CD4-positive, alpha-beta memory T cell (primary cell): ENCODE results near the gene TCN1. TPM values are rescaled to one million over a fixed set of nuclear protein-coding genes. Genes with fewer than 3 reads are reported as not detected.
"Not testable (repeated sequence)": the region's sequence is repeated elsewhere in the genome, so short reads cannot be mapped to it uniquely, and the experiment has no call there.

Experiments used
- CTCF ChIA-PET: fragments of 350-600 bp; sonication (Branson Sonifier 250); formaldehyde crosslinking; loops from one replicate; lab custom pipeline; 2021; ENCODE audit warnings: inconsistent platforms; ENCODE audit not compliant: partially characterized antibody; lab: Charles Lee
- POLR2A ChIA-PET: fragments of 350-600 bp; sonication (Branson Sonifier 250); formaldehyde crosslinking; loops from one replicate; lab custom pipeline; 2021; ENCODE audit not compliant: partially characterized antibody; lab: Charles Lee
- DNase-seq, 5 donors: peaks; one replicate each; pipeline versions ENCODE4 v3.0.0 to v3.0.0-alpha.2; 2020 to 2022; ENCODE audit warnings: mixed read lengths in 1 of 5
- H3K27ac ChIP-seq: one replicate; pipeline ENCODE4 v1.7.0; 2013; ENCODE audit warnings: low read depth, low read length
- H3K27me3 ChIP-seq: 2 replicates; pipeline ENCODE4 v1.7.0; 2013; ENCODE audit warnings: mild to moderate bottlenecking, low read length, moderate library complexity; ENCODE audit not compliant: insufficient read depth
- H3K36me3 ChIP-seq: 2 replicates; pipeline ENCODE4 v1.7.0; 2013; ENCODE audit warnings: mild to moderate bottlenecking, low read length, moderate library complexity; ENCODE audit not compliant: insufficient read depth
- H3K4me1 ChIP-seq: 2 replicates; pipeline ENCODE4 v1.7.0; 2013; ENCODE audit warnings: mild to moderate bottlenecking, low read length, moderate library complexity; ENCODE audit not compliant: insufficient read depth
- H3K4me3 ChIP-seq, 2 donors: one replicate each; pipeline ENCODE4 v1.7.0; 2013; ENCODE audit warnings: low read length in 2 of 2, mild to moderate bottlenecking in 1 of 2
- H3K9me3 ChIP-seq, 2 donors: one replicate each; pipeline ENCODE4 v1.7.0; 2013; ENCODE audit warnings: low read length in 2 of 2, control low read depth in 1 of 2; ENCODE audit not compliant: control insufficient read depth in 1 of 2
- H3K27ac Mint-ChIP-seq, 7 donors: one replicate each; pipeline ENCODE4 v1.8.0; 2020 to 2021; ENCODE audit warnings: mixed read lengths in 7 of 7, mild to moderate bottlenecking in 6 of 7, inconsistent platforms in 3 of 7, moderate library complexity in 3 of 7
- H3K27me3 Mint-ChIP-seq, 2 donors: one replicate each; pipeline ENCODE4 v1.8.0; 2020 to 2021; ENCODE audit warnings: mixed read lengths in 2 of 2
- H3K36me3 Mint-ChIP-seq, 2 donors: one replicate each; pipeline ENCODE4 v1.8.0; 2020 to 2021; ENCODE audit warnings: mixed read lengths in 2 of 2, inconsistent platforms in 1 of 2, mild to moderate bottlenecking in 1 of 2
- H3K4me1 Mint-ChIP-seq, 4 donors: one replicate each; pipeline ENCODE4 v1.8.0; 2020 to 2021; ENCODE audit warnings: mixed read lengths in 4 of 4, mild to moderate bottlenecking in 1 of 4
- H3K4me3 Mint-ChIP-seq, 8 donors: one replicate each; pipeline ENCODE4 v1.8.0; 2020 to 2021; ENCODE audit warnings: mixed read lengths in 8 of 8, mild to moderate bottlenecking in 7 of 8, moderate library complexity in 6 of 8, inconsistent platforms in 3 of 8
- H3K9me3 Mint-ChIP-seq, 8 donors: one replicate each; pipeline ENCODE4 v1.8.0; 2020 to 2021; ENCODE audit warnings: mixed read lengths in 8 of 8, mild to moderate bottlenecking in 5 of 8, inconsistent platforms in 3 of 8, moderate library complexity in 1 of 8
- intact Hi-C: fragments of 100-400 bp; cut with micrococcal nuclease; formaldehyde crosslinking; loops from one replicate; pipeline ENCODE4 v1.15.1; 2023
- polyA plus RNA-seq, 2 donors: library from polyadenylated mRNA; unstranded; fragments of 300-500 nt; fragmentation: Illumina TruSeq; gene quantifications; one replicate each; pipeline ENCODE4 v1.2.3, GENCODE V29; 2021
- total RNA-seq, 2 experiments: library from RNA; stranded (reverse); gene quantifications; one replicate each; pipeline ENCODE4 v1.2.3, GENCODE V29; 2021

The TCN1 gene, protein sequence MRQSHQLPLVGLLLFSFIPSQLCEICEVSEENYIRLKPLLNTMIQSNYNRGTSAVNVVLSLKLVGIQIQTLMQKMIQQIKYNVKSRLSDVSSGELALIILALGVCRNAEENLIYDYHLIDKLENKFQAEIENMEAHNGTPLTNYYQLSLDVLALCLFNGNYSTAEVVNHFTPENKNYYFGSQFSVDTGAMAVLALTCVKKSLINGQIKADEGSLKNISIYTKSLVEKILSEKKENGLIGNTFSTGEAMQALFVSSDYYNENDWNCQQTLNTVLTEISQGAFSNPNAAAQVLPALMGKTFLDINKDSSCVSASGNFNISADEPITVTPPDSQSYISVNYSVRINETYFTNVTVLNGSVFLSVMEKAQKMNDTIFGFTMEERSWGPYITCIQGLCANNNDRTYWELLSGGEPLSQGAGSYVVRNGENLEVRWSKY
- total RNA-seq, result under 1 TPM; 0.38 to 0.42 TPM
- polyA plus RNA-seq, result not detected

DNA sequence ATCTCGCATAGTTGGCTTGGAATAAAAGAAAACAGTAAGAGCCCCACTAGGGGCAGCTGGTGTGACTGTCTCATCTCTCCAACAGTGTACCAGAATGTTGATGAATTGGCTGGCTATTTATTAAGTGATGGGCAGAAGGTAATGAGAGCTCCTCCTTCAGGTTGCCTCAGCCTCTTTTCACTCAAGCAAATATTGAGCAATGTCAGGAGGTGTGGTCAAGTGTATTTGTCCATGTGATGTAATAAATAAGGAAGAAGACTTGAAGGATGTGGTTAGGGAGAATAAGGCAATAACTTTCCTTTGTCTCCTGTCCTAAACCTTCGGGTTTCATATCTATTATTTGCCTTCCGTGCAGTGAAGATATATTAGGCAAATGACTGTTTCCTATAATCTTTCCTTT lies at the start of gene TCN1:
Gene TCN1, minus strand, starts transcription at position 91 of the 400 bp plus-strand sequence. Its CDS starts 17 bp downstream, at position 74.
- H3K27ac ChIP-seq, result no peak within 1 kb of the TSS

DNA sequence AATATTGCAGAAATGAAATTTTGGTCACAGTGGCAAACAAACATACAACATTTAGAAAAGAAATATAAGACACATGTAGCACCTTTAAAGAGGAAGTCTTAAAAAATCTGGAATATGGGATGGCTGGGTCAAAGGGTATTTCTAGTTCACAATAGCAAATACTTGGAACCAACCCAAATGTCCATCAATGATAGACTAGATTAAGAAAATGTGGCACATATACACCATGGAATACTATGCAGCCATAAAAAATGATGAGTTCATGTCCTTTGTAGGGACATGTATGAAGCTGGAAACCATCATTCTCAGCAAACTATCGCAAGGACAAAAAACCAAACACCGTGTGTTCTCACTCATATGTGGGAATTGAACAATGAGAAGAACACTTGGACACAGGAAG lies 37.3 kb upstream of the TCN1 start:
- H3K4me3 Mint-ChIP-seq, H3K27me3 Mint-ChIP-seq, DNase-seq, H3K36me3 ChIP-seq, H3K4me1 ChIP-seq, intact Hi-C loops, POLR2A ChIA-PET, H3K36me3 Mint-ChIP-seq, H3K27ac Mint-ChIP-seq, H3K9me3 Mint-ChIP-seq, H3K4me3 ChIP-seq, H3K27me3 ChIP-seq, H3K9me3 ChIP-seq, CTCF ChIA-PET, H3K4me1 Mint-ChIP-seq, H3K27ac ChIP-seq: not testable (repeated sequence)

More for the DNA sequence above, at the start of gene TCN1:
- Mint-ChIP-seq H3K4me1 (no peaks in the 10 kb centered on the region), H3K27ac (no peak within 1 kb of the TSS), H3K4me3 (no peak within 1 kb of the TSS), H3K36me3 (no peaks in the 10 kb centered on the region), H3K27me3 (peaks cover 0 to 4% of the 10 kb centered on the region in 2 donors), H3K9me3 (peaks cover 0 to 9% (median 3%) of the 10 kb centered on the region in 8 donors)
- Histone ChIP-seq H3K4me1 (no peaks in the 10 kb centered on the region), H3K9me3 (no peaks in the 10 kb centered on the region), H3K27me3 (no peaks in the 10 kb centered on the region), H3K36me3 (no peaks in the 10 kb centered on the region), H3K4me3 (no peak within 1 kb of the TSS)
- intact Hi-C loops, result no loop called here
- no peak for DNase-seq
- POLR2A ChIA-PET, result no interaction called here
- CTCF ChIA-PET, result no interaction called here

GRCh38 chr11:59901306-59901705 lies 35.0 kb upstream of the TCN1 start:
- peaks cover 2% of the 10 kb centered on the region in 2 donors for H3K27me3 Mint-ChIP-seq
- ChIA-PET CTCF (no interaction called here), POLR2A (no interaction called here)
- Histone ChIP-seq H3K9me3 (no peaks in the 10 kb centered on the region), H3K27me3 (no peaks in the 10 kb centered on the region), H3K4me3 (no peak overlapping the region), H3K4me1 (no peaks in the 10 kb centered on the region), H3K27ac (no peak overlapping the region), H3K36me3 (no peaks in the 10 kb centered on the region)
- no peaks in the 10 kb centered on the region for H3K36me3 Mint-ChIP-seq
- intact Hi-C loops, result no loop called here
- H3K4me3 Mint-ChIP-seq, result no peak overlapping the region
- H3K27ac Mint-ChIP-seq, result no peak overlapping the region
- peaks cover 0 to 3% (median 0%) of the 10 kb centered on the region in 4 donors for H3K4me1 Mint-ChIP-seq
- peaks cover 0 to 6% (median 1%) of the 10 kb centered on the region in 8 donors for H3K9me3 Mint-ChIP-seq
- no peak for DNase-seq

- Mint-ChIP-seq H3K9me3 (peaks cover 0 to 4% (median under 1%) of the 10 kb centered on the region in 8 donors), H3K4me3 (no peak overlapping the region), H3K36me3 (no peaks in the 10 kb centered on the region), H3K27ac (no peak overlapping the region), H3K4me1 (peaks cover 0 to 3% (median 0%) of the 10 kb centered on the region in 4 donors), H3K27me3 (peaks cover 2 to 4% of the 10 kb centered on the region in 2 donors)
- Histone ChIP-seq H3K4me1 (no peaks in the 10 kb centered on the region), H3K9me3 (no peaks in the 10 kb centered on the region), H3K27ac (no peak overlapping the region), H3K36me3 (no peaks in the 10 kb centered on the region), H3K4me3 (no peak overlapping the region), H3K27me3 (no peaks in the 10 kb centered on the region)
- POLR2A ChIA-PET, result no interaction called here
- intact Hi-C loops, result no loop called here
- DNase-seq, result no peak
- CTCF ChIA-PET, result no interaction called here
These were observed 34.3 kb upstream of the TCN1 start for GRCh38 chr11:59900366-59901126.

- Mint-ChIP-seq H3K4me1 (peaks cover 0 to 3% (median 0%) of the 10 kb centered on the region in 4 donors), H3K27ac (no peak overlapping the region), H3K27me3 (peaks cover 2 to 6% of the 10 kb centered on the region in 2 donors), H3K4me3 (no peak overlapping the region), H3K9me3 (peaks cover 0 to 2% (median 0%) of the 10 kb centered on the region in 8 donors), H3K36me3 (no peaks in the 10 kb centered on the region)
- POLR2A ChIA-PET, result no interaction called here
- Histone ChIP-seq H3K4me3 (no peak overlapping the region), H3K4me1 (no peaks in the 10 kb centered on the region), H3K27me3 (no peaks in the 10 kb centered on the region), H3K36me3 (no peaks in the 10 kb centered on the region), H3K9me3 (no peaks in the 10 kb centered on the region), H3K27ac (no peak overlapping the region)
- no peak for DNase-seq
- intact Hi-C loops, result no loop called here
- CTCF ChIA-PET, result no interaction called here
These were observed 33.2 kb upstream of the TCN1 start for GRCh38 chr11:59899532-59899931.

DNA sequence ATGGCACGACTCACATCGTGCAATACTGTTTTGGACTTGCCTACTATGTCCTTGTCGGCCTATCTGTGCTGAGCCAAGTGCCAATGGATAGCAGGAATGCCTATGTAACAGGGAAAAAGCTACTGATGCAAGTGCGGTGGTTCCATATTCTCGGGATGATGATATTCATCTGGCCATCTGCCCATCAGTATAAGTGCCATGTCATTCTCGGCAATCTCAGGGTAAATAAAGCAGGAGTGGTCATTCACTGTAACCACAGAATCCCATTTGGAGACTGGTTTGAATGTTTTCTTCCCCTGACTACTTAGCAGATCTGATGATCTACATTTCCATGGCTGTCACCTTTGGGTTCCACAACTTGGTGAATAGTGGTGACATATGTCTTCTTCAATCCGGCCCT lies 32.4 kb upstream of the TCN1 start:
- intact Hi-C loops, result no loop called here
- Mint-ChIP-seq H3K4me3 (no peak overlapping the region), H3K4me1 (peaks cover 0 to 3% (median 0%) of the 10 kb centered on the region in 4 donors), H3K27ac (no peak overlapping the region), H3K36me3 (no peaks in the 10 kb centered on the region), H3K27me3 (peaks cover 2 to 6% of the 10 kb centered on the region in 2 donors), H3K9me3 (peaks cover 0 to 2% (median 0%) of the 10 kb centered on the region in 8 donors)
- Histone ChIP-seq H3K27me3 (no peaks in the 10 kb centered on the region), H3K4me3 (no peak overlapping the region), H3K9me3 (no peaks in the 10 kb centered on the region), H3K27ac (no peak overlapping the region), H3K36me3 (no peaks in the 10 kb centered on the region), H3K4me1 (no peaks in the 10 kb centered on the region)
- ChIA-PET POLR2A (no interaction called here), CTCF (no interaction called here)
- no peak for DNase-seq

GRCh38 chr11:59898046-59898445 lies 31.8 kb upstream of the TCN1 start:
- no peaks in the 10 kb centered on the region for H3K36me3 Mint-ChIP-seq

More at GRCh38 chr11:59898046-59898445, 31.8 kb upstream of the TCN1 start:
- POLR2A ChIA-PET, result no interaction called here
- H3K9me3 Mint-ChIP-seq, result peaks cover 0 to 2% (median 0%) of the 10 kb centered on the region in 8 donors
- CTCF ChIA-PET, result no interaction called here
- peaks cover 0 to 3% (median 0%) of the 10 kb centered on the region in 4 donors for H3K4me1 Mint-ChIP-seq
- H3K4me3 Mint-ChIP-seq, result no peak overlapping the region
- Histone ChIP-seq H3K36me3 (no peaks in the 10 kb centered on the region), H3K9me3 (no peaks in the 10 kb centered on the region), H3K4me1 (no peaks in the 10 kb centered on the region), H3K27me3 (no peaks in the 10 kb centered on the region), H3K27ac (no peak overlapping the region), H3K4me3 (no peak overlapping the region)
- H3K27ac Mint-ChIP-seq, result no peak overlapping the region
- intact Hi-C loops, result no loop called here
- DNase-seq, result no peak
- peaks cover 2 to 9% of the 10 kb centered on the region in 2 donors for H3K27me3 Mint-ChIP-seq
